Nephron (organoid): ENCODE results near the gene ULBP1.
A peak's percentile ranks its signal among the peaks of the same experiment; 100 is the strongest.

Experiments used
- H3K27ac Mint-ChIP-seq, 3 experiments: 2 replicates each; pipeline ENCODE4 v1.8.0; 2020; ENCODE audit warnings: mixed read lengths in 3 of 3, mild to moderate bottlenecking in 2 of 3, moderate library complexity in 1 of 3
- H3K27me3 Mint-ChIP-seq: 2 replicates; pipeline ENCODE4 v1.8.0; 2021; ENCODE audit warnings: low read depth, mild to moderate bottlenecking, moderate library complexity, mixed read lengths
- H3K36me3 Mint-ChIP-seq: 2 replicates; pipeline ENCODE4 v1.8.0; 2020; ENCODE audit warnings: low read depth, mixed read lengths
- H3K4me1 Mint-ChIP-seq: 2 replicates; pipeline ENCODE4 v1.8.0; 2020; ENCODE audit warnings: mixed read lengths
- H3K4me3 Mint-ChIP-seq, 3 experiments: 2 replicates each; pipeline ENCODE4 v1.8.0; 2020; ENCODE audit warnings: mild to moderate bottlenecking in 3 of 3, mixed read lengths in 3 of 3, moderate library complexity in 2 of 3
- H3K9me3 Mint-ChIP-seq: 2 replicates; pipeline ENCODE4 v1.8.0; 2020; ENCODE audit warnings: mixed read lengths
- TF ChIP-seq, protein P1 (sequence below), 3 experiments: fragments of 200-600 bp; sonication (generic); IDR thresholded peaks; one replicate each; pipeline ENCODE4 v1.5.0; 2021; ENCODE audit warnings: antibody characterized with exemption in 3 of 3; ENCODE audit not compliant: unreplicated experiment in 3 of 3

ULBP1 gene

DNA sequence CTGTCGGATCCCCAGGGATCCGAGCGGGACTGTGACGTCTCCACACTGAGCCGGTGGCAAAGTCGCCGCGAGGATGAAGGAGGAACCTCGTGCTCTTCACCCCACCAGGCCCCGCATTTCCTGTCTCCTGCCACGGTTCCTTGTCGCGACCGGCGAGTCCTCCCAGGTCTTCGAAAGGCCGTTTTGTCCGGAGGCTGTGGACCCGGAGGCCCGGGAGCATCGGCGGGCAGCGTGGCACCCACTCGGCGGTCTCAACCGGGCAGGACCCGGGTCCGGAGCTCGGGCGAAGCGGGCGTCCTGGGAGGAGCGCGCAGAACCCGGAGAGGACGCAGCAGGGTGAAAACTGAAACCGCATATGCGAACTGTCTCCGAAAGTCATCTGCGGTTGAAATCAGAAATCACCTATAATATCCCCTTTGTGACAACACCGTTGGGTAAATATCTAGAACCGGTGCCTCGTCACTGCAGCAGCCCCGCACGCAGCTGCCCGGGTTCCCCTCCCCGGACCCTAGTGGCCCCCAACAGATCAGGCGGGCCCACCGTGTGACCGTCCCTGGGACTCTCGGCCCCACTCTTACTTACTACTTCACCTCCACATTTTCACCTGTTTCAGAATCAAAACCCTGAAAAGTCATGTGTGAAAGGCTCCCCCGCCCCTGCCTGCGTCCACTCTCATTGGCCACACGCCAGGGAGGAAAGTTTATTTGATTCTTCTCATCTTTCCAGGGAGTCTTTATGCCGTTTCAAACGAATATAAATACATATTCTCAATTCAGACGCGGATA lies 25.0 kb upstream of the ULBP1 start:
- Mint-ChIP-seq H3K9me3 (no peaks in the 10 kb centered on the region), H3K27me3 (peaks cover 100% of the 10 kb centered on the region), H3K4me3 (peak overlapping the region; percentile 80 to 88 (median 81)), H3K4me1 (peaks cover 12% of the 10 kb centered on the region), H3K27ac (no peak overlapping the region), H3K36me3 (no peaks in the 10 kb centered on the region)
- TF ChIP-seq, protein P1, sequence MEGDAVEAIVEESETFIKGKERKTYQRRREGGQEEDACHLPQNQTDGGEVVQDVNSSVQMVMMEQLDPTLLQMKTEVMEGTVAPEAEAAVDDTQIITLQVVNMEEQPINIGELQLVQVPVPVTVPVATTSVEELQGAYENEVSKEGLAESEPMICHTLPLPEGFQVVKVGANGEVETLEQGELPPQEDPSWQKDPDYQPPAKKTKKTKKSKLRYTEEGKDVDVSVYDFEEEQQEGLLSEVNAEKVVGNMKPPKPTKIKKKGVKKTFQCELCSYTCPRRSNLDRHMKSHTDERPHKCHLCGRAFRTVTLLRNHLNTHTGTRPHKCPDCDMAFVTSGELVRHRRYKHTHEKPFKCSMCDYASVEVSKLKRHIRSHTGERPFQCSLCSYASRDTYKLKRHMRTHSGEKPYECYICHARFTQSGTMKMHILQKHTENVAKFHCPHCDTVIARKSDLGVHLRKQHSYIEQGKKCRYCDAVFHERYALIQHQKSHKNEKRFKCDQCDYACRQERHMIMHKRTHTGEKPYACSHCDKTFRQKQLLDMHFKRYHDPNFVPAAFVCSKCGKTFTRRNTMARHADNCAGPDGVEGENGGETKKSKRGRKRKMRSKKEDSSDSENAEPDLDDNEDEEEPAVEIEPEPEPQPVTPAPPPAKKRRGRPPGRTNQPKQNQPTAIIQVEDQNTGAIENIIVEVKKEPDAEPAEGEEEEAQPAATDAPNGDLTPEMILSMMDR (IDR thresholded peaks at IDR 0.05; ENCODE audit: unreplicated experiment in 3 of 3) = no peak

DNA sequence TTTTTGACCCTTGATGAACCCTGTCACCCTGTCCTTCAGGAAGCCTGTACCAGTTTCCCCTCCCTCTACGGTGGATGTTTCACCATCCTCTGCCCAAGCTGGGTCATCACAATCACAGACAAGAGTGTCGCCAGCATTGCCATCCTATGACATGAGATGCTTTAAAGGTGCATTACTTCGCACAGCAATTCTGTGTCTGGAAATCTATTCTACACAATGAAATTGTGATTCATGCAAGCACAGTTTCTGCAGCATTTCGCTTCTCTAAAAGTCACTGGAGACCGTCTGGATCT lies 24.4 kb upstream of the ULBP1 start:
- Mint-ChIP-seq H3K27ac (no peak overlapping the region), H3K4me3 (peak overlapping the region; percentile 80 to 88 (median 81)), H3K36me3 (no peaks in the 10 kb centered on the region), H3K9me3 (no peaks in the 10 kb centered on the region), H3K4me1 (peaks cover 12% of the 10 kb centered on the region), H3K27me3 (peaks cover 100% of the 10 kb centered on the region)
- TF ChIP-seq, protein P1 (IDR thresholded peaks at IDR 0.05; ENCODE audit: unreplicated experiment in 3 of 3) = no peak

DNA sequence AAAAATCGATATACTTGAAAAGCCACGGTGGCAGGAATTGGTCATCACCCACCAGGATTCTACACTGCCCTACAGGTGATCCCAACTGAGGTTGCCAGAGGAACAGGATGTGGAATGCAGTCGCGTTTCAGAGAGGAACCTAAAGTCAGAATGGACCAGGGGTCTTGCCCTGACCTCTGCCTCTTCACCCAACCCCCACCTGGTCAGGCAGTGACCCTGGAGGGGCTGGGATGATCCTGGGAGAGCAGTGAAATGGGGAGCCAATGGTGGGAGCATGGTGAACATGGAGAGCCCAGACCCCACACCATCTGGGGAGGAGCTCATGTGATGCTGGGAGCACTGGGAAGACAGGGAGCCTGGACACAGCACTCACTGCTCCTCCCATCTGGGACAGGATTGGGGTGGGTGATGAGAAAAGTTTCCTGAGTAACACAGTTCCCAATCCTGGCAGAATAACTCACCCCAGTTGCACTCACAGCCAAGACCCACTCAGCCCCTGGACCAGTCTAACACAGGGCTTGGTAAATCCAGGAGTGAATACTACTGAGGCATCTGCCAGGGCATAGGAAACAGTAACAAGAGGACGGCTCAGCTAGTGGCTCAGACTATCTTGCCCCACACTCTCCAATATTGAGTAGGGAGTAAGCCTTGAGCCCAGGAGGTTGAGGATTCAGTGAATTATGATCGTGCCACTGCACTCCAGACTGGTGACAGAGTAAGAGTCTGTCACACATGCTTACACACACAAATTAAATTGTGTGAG lies 23.7 kb upstream of the ULBP1 start:
- no peak overlapping the region for H3K27ac Mint-ChIP-seq
- TF ChIP-seq, protein P1 (IDR thresholded peaks at IDR 0.05; ENCODE audit: unreplicated experiment in 3 of 3) = no peak
- H3K36me3 Mint-ChIP-seq = no peaks in the 10 kb centered on the region
- H3K4me1 Mint-ChIP-seq = peaks cover 12% of the 10 kb centered on the region
- peak overlapping the region; percentile 58 to 80 (median 78) for H3K4me3 Mint-ChIP-seq
- H3K27me3 Mint-ChIP-seq = peaks cover 92% of the 10 kb centered on the region
- H3K9me3 Mint-ChIP-seq = no peaks in the 10 kb centered on the region

DNA sequence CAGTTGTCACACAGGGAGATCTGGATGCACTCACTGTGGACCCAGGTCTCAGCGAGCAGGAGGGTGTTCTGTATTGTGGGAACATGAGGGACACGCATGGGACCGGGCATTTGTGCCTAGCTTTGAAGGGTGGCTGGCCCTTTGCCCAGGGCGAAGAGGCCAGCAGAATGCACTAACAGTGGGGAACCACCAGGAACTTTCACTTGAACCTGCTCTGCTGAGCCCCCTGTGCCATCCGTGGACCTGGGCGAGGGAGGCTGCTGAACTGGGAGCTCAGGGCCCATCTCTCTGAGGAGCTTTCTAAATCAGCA lies 23.1 kb upstream of the ULBP1 start:
- H3K36me3 Mint-ChIP-seq = no peaks in the 10 kb centered on the region
- H3K4me1 Mint-ChIP-seq = peaks cover 12% of the 10 kb centered on the region
- H3K4me3 Mint-ChIP-seq = peak overlapping the region; percentile 58 to 80 (median 78)
- no peak overlapping the region for H3K27ac Mint-ChIP-seq
- peaks cover 92% of the 10 kb centered on the region for H3K27me3 Mint-ChIP-seq
- TF ChIP-seq, protein P1 (IDR thresholded peaks at IDR 0.05; ENCODE audit: unreplicated experiment in 3 of 3) = no peak
- no peaks in the 10 kb centered on the region for H3K9me3 Mint-ChIP-seq

DNA sequence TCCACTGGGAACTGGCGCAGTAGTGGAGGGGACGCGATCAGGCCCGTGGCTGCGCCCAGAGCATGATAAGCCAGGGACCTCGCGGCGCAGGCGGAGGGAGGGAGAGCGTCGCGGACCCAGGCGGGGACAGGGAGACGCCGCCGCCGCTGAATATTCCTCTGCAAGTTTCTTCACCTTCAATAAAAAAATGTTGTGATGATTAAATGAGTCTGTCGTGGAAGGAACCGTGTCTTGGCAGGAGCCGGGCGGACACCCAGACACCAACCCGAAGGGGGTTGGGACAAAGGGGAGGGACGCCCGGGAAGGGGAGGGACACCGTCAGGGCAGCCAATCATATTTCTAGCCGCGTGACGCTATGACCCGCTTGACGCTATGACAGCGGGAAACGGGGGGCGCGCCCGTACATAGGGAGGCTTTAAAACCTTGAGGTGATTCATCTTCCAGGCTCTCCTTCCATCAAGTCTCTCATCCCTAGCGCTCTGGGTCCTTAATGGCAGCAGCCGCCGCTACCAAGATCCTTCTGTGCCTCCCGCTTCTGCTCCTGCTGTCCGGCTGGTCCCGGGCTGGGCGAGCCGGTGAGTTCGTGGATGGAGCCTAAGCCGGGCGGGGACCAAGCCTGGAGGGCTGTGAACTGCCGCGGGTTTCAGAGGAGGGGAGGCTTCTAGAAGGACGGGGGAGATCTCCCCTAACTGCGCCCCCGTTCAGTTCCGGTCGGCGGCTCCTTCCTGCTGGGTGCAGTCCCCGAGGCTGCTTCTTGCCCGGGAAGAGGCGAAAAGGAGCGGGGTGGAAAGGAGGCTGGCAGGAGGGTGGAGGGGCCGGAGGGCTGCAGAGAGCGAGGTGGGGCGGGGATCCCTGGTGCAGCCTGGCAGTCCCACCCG lies 21.9 kb upstream of the ULBP1 start, which contains the start of gene ULBP2:
ULBP2 (plus strand) TSS at position 432 of the 878 bp plus-strand sequence; CDS start at position 491, 59 bp downstream.
- Mint-ChIP-seq H3K27ac (peak within 1 kb of the TSS in 1 of 3 experiments; percentile 77), H3K4me3 (peak within 1 kb of the TSS; percentile 91 to 93 (median 92)), H3K27me3 (peaks cover 92% of the 10 kb centered on the region), H3K4me1 (peaks cover 12% of the 10 kb centered on the region), H3K9me3 (no peaks in the 10 kb centered on the region), H3K36me3 (no peaks in the 10 kb centered on the region)
- TF ChIP-seq, protein P1 (IDR thresholded peaks at IDR 0.05; ENCODE audit: unreplicated experiment in 3 of 3) = no peak
